ENCODE data around the gene DLGAP1. TPM values are rescaled to one million over a fixed set of nuclear protein-coding genes. Genes with fewer than 3 reads are reported as not detected.

The DLGAP1 gene
- total and polyA plus RNA-seq, 7 donors, result 0.13 to 2.6 (median 1.3) TPM; not detected in 1

DNA sequence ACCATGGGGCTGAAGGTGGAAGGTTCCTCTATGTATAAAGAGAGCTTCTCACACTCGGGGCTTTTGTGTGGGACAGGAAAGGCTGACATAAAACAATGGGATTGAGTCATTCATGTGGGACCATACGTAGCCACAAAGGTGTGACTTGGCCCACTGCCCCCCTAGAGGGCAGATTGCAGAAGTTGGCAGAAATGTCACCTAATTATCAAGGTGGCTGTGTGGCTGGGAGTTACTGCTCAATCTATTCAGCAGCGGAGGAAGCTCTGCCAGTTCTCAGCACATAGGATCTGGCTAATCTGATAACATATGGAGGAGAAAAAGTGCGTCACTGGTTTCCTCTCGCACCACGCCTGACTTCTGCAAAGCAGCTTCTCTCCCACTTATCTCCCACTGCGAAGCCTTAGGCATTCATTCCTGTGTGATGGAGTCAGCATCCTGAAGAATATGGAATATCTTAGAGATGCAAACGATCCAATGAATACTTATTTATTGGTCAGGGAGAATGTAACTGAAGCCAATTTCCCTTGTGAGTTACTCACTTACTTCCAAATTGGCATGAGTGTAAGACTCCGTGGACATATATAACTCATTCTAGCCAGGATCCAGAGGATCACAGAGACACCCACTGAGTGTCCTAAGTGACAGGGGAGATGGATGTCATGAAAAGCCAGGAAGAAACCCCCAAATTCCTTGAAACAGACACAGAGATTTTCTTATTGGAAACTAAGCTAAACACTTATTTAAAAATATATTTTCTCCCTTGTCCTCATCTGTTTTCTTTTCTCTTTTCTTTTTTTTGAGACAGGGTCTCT is 660.4 kb downstream of the DLGAP1 start:
- intact Hi-C loops (cut with DNase I), result no loop called here
- DNase-seq, result no peak
- no peak overlapping the region for H3K27ac ChIP-seq

DNA sequence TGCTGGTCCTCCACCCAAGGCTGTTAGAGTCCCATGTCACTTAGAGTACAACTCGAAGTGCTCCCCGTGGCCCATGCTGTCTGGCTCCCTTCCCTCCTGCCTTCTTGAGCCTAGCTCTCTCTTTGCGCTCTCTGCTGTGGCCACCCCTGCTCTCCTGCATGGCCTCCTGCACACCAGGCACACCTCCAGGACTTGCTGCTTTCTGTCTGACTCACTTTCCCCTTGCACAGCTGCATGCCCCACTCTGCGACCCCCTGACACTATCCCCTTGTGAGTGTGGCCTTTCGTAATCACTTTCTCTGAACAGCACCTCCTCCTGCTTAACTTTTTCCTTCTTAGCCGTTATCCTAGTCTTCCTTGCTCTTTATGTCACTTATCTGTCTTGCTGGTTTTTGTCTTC is 661.6 kb downstream of the DLGAP1 start:
- Histone ChIP-seq H3K4me3 (no peak overlapping the region), H3K36me3 (no peaks in the 10 kb centered on the region), H3K27ac (no peak overlapping the region), H3K4me1 (no peaks in the 10 kb centered on the region), H3K9me3 (no peaks in the 10 kb centered on the region), H3K27me3 (no peaks in the 10 kb centered on the region)
- intact Hi-C loops (cut with DNase I), result no loop called here
- TF ChIP-seq POLR2AphosphoS5 (IDR thresholded peaks at IDR 0.05), result no peak
- WGBS, 2 donors, result 85% methylated on average over 6 of the region's 6 CpGs
- no peak for DNase-seq

More for the DNA sequence above, 660.4 kb downstream of the DLGAP1 start:
- no peak overlapping the region for H3K4me3 ChIP-seq
- WGBS, 2 donors, result 47 to 60% methylated on average over 9 of the region's 9 CpGs
- no peaks in the 10 kb centered on the region for H3K9me3 ChIP-seq
- no peaks in the 10 kb centered on the region for H3K27me3 ChIP-seq
- H3K4me1 ChIP-seq, result no peaks in the 10 kb centered on the region
- no peaks in the 10 kb centered on the region for H3K36me3 ChIP-seq
- TF ChIP-seq, protein P1, sequence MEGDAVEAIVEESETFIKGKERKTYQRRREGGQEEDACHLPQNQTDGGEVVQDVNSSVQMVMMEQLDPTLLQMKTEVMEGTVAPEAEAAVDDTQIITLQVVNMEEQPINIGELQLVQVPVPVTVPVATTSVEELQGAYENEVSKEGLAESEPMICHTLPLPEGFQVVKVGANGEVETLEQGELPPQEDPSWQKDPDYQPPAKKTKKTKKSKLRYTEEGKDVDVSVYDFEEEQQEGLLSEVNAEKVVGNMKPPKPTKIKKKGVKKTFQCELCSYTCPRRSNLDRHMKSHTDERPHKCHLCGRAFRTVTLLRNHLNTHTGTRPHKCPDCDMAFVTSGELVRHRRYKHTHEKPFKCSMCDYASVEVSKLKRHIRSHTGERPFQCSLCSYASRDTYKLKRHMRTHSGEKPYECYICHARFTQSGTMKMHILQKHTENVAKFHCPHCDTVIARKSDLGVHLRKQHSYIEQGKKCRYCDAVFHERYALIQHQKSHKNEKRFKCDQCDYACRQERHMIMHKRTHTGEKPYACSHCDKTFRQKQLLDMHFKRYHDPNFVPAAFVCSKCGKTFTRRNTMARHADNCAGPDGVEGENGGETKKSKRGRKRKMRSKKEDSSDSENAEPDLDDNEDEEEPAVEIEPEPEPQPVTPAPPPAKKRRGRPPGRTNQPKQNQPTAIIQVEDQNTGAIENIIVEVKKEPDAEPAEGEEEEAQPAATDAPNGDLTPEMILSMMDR (IDR thresholded peaks at IDR 0.05), result no peak
- TF ChIP-seq POLR2AphosphoS5 (IDR thresholded peaks at IDR 0.05) (no peak), POLR2A (IDR thresholded peaks at IDR 0.05) (no peak), EP300 (IDR thresholded peaks at IDR 0.05) (no peak)

DNA sequence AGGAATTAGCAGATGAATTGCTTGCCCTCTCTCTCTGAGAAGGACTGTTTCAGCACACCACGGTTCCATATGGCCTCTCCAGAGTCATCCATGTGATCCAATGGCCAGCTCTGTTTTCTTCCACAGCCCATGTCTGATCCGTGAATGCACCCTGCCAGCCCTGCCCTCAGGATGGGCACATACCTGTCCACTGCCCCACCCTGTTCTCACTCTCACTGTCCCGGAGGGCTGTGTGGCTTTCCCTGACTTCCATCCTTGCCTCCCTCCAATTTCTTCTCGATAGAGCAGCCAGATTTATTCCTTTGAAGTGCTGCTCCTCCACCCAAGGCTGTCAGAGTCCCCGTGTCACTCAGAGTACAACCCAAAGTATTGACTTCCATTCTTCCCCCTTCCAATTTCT is 662.0 kb downstream of the DLGAP1 start:
- TF ChIP-seq POLR2A (IDR thresholded peaks at IDR 0.05) (no peak), POLR2AphosphoS5 (IDR thresholded peaks at IDR 0.05) (no peak), EP300 (IDR thresholded peaks at IDR 0.05) (no peak)
- TF ChIP-seq, protein P1 (IDR thresholded peaks at IDR 0.05), result no peak
- H3K36me3 ChIP-seq, result no peaks in the 10 kb centered on the region
- WGBS, 2 donors, result 68 to 79% methylated on average over 5 of the region's 5 CpGs
- H3K4me3 ChIP-seq, result no peak overlapping the region
- DNase-seq, result no peak
- H3K27me3 ChIP-seq, result no peaks in the 10 kb centered on the region
- H3K9me3 ChIP-seq, result no peaks in the 10 kb centered on the region
- no peaks in the 10 kb centered on the region for H3K4me1 ChIP-seq
- no peak overlapping the region for H3K27ac ChIP-seq
- intact Hi-C loops (cut with DNase I), result no loop called here

DNA sequence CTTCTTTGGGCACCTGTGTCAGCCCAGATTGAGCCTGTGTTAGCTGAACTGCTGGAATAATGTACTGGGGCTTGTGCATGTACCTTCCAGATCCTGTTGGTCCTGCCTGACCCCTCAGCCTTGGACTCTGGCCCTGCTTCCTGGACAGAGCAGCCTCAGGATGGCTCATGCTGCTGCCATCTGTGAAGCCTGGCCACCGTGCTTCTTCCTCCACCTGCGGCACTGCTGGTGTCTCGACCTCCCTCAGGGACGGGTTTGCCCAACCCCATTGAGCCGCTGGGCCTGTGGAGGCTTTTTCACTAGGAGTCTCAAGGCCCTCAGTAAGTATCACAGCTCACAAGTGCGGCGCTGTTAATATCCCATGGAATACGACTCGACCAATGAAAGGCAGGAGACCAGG is 662.4 kb downstream of the DLGAP1 start:
- intact Hi-C loops (cut with DNase I), result no loop called here
- TF ChIP-seq, protein P1 (IDR thresholded peaks at IDR 0.05), result no peak
- TF ChIP-seq POLR2AphosphoS5 (IDR thresholded peaks at IDR 0.05), result no peak
- TF ChIP-seq POLR2A (IDR thresholded peaks at IDR 0.05), result no peak
- no peak for TF ChIP-seq EP300 (IDR thresholded peaks at IDR 0.05)
- Histone ChIP-seq H3K27me3 (no peaks in the 10 kb centered on the region), H3K36me3 (no peaks in the 10 kb centered on the region), H3K4me1 (no peaks in the 10 kb centered on the region), H3K9me3 (no peaks in the 10 kb centered on the region), H3K27ac (no peak overlapping the region), H3K4me3 (no peak overlapping the region)
- WGBS, 2 donors, result 89 to 92% methylated on average over 9 of the region's 9 CpGs
- no peak for DNase-seq

DNA sequence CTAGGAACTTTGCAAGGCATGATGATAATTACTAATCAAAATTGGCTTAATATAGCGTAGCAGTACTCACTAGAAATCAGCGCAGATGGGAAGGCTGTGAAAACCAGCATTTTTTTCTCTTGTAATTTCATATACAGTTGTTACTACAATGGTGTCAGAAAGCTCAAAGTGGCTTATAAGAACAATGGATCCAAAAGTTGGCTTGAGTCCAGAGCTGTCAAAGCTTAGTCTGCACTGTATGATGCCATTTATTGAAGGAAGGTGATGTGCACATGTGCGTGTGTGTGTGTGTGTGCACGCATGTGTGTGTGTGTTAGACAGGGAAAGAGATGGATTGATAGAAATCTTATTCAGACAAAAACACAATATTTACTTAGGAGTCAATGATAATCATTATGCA is 663.9 kb downstream of the DLGAP1 start:
- TF ChIP-seq POLR2AphosphoS5 (IDR thresholded peaks at IDR 0.05) (no peak), EP300 (IDR thresholded peaks at IDR 0.05) (no peak), POLR2A (IDR thresholded peaks at IDR 0.05) (no peak)
- Histone ChIP-seq H3K9me3 (no peaks in the 10 kb centered on the region), H3K4me3 (no peak overlapping the region), H3K27me3 (no peaks in the 10 kb centered on the region), H3K36me3 (no peaks in the 10 kb centered on the region), H3K4me1 (no peaks in the 10 kb centered on the region), H3K27ac (no peak overlapping the region)
- intact Hi-C loops (cut with DNase I), result no loop called here
- DNase-seq, result no peak
- 66 to 81% methylated on average over 4 of the region's 4 CpGs for WGBS, 2 donors
